Liver (tissue), 9 donors: ENCODE measurements around the gene SERPINB1. TPM values are rescaled to one million over a fixed set of nuclear protein-coding genes. Genes with fewer than 3 reads are reported as not detected.
A peak's percentile ranks its signal among the peaks of the same experiment; 100 is the strongest.
"Not testable (repeated sequence)": the region's sequence is repeated elsewhere in the genome, so short reads cannot be mapped to it uniquely, and the experiment has no call there.

Source experiments
- DNase-seq: peaks from one replicate; pipeline ENCODE4 v3.0.0-alpha.2; 2017; ENCODE audit warnings: low spot score
- H3K27ac ChIP-seq, 2 donors: one replicate each; pipeline ENCODE4 v1.7.0; 2013; ENCODE audit warnings: inconsistent platforms in 2 of 2, low read length in 2 of 2, control low read depth in 1 of 2, low read depth in 1 of 2, mild to moderate bottlenecking in 1 of 2
- H3K27me3 ChIP-seq, 4 donors: one replicate each; pipeline versions ENCODE4 v1.6.1 to v1.7.0; 2013; ENCODE audit warnings: low read length in 3 of 4, inconsistent platforms in 1 of 4, mild to moderate bottlenecking in 1 of 4, moderate library complexity in 1 of 4; ENCODE audit not compliant: control insufficient read depth in 4 of 4, insufficient read depth in 4 of 4
- H3K36me3 ChIP-seq, 4 donors: one replicate each; pipeline versions ENCODE4 v1.6.1 to v1.7.0; 2013; ENCODE audit warnings: low read length in 3 of 4, mild to moderate bottlenecking in 3 of 4, low read depth in 1 of 4, moderate library complexity in 1 of 4; ENCODE audit not compliant: control insufficient read depth in 4 of 4, insufficient read depth in 3 of 4
- H3K4me1 ChIP-seq, 4 donors: one replicate each; pipeline versions ENCODE4 v1.6.1 to v1.7.0; 2013; ENCODE audit warnings: low read length in 3 of 4, mild to moderate bottlenecking in 3 of 4, moderate library complexity in 1 of 4; ENCODE audit not compliant: control insufficient read depth in 4 of 4, insufficient read depth in 4 of 4
- H3K4me3 ChIP-seq, 3 donors: one replicate each; pipeline versions ENCODE4 v1.6.1 to v1.7.0; 2013; ENCODE audit warnings: low read length in 3 of 3, control low read depth in 1 of 3, low read depth in 1 of 3, mild to moderate bottlenecking in 1 of 3
- H3K9ac ChIP-seq, 2 donors: one replicate each; pipeline ENCODE4 v1.7.0; 2013; ENCODE audit warnings: low read length in 2 of 2, mild to moderate bottlenecking in 2 of 2, moderate library complexity in 2 of 2, control low read depth in 1 of 2, low read depth in 1 of 2
- H3K9me3 ChIP-seq, 4 donors: one replicate each; pipeline versions ENCODE4 v1.6.1 to v1.7.0; 2013; ENCODE audit warnings: low read length in 3 of 4; ENCODE audit not compliant: control insufficient read depth in 4 of 4
- CTCF ChIP-seq: fragments of 150-350 bp; IDR thresholded peaks from 2 replicates; pipeline ENCODE4 v1.5.1; 2017; ENCODE audit warnings: improper control_type of control experiment, low read depth, low read length; ENCODE audit not compliant: missing input control
- FOXA2 ChIP-seq: IDR thresholded peaks from 2 replicates; pipeline ENCODE4 v1.6.1; 2016; ENCODE audit warnings: antibody characterized with exemption
- GABPA ChIP-seq, 2 donors: IDR thresholded peaks in 1 of 2; conservative IDR thresholded peaks in 1 of 2; 2 replicates each; pipeline ENCODE4 v1.6.1; 2016; ENCODE audit warnings: antibody characterized with exemption in 2 of 2, mild to moderate bottlenecking in 1 of 2, moderate library complexity in 1 of 2
- HNF4A ChIP-seq, 2 donors: conservative IDR thresholded peaks; 2 replicates each; pipeline ENCODE4 v1.6.1; 2016; ENCODE audit warnings: antibody characterized with exemption in 2 of 2, mild to moderate bottlenecking in 2 of 2
- JUND ChIP-seq, 2 donors: IDR thresholded peaks; 2 replicates each; pipeline ENCODE4 v1.6.1; 2016; ENCODE audit warnings: antibody characterized with exemption in 2 of 2
- REST ChIP-seq: IDR thresholded peaks from 2 replicates; pipeline ENCODE4 v1.6.1; 2016; ENCODE audit warnings: antibody characterized with exemption, mild to moderate bottlenecking
- RXRA ChIP-seq, 2 donors: IDR thresholded peaks; 2 replicates each; pipeline ENCODE4 v1.6.1; 2017 to 2018; ENCODE audit warnings: antibody characterized with exemption in 2 of 2, mild to moderate bottlenecking in 1 of 2
- TAF1 ChIP-seq: conservative IDR thresholded peaks from 2 replicates; pipeline ENCODE4 v1.6.1; 2016; ENCODE audit warnings: antibody characterized with exemption, mild to moderate bottlenecking
- ZBTB33 ChIP-seq: IDR thresholded peaks from 2 replicates; pipeline ENCODE4 v1.6.1; 2016; ENCODE audit warnings: antibody characterized with exemption
- WGBS: extraction: QIAGEN DNeasy Blood & Tissue Kit; methylation state at CpG from one replicate; pipeline ENCODE4 v1.1.7; 2013; 5-methylcytosine and 5-hydroxymethylcytosine counted together
- polyA plus RNA-seq, 2 donors: library from polyadenylated mRNA; stranded (reverse) in 1 of 2; unstranded in 1 of 2; fragments of 200-250 nt in 1 of 2; fragments of >200 nt in 1 of 2; fragmentation: Nextera tagmentation in 1 of 2; extraction: Ambion mirVana in 1 of 2; gene quantifications; one replicate each; pipeline versions ENCODE4 v1.2.1 to v1.2.3, GENCODE V29; 2013 to 2015
- total RNA-seq, 2 donors: library from RNA; depleted of rRNA; stranded (reverse); fragments of >200 nt; gene quantifications; one replicate each; pipeline ENCODE4 v1.2.3, GENCODE V29; 2014
- donor health status: healthy.
- donor health status: healthy.
- donor health status: healthy.
- donor health status: healthy.
- donor health status: healthy.

The SERPINB1 gene
- total and polyA plus RNA-seq, 4 donors: 12.5 to 34.3 (median 18.6) TPM

GRCh38 chr6:2853769-2854395, 12.2 kb upstream of the SERPINB1 start (continued):
- TF ChIP-seq REST: no peak

- H3K27me3 ChIP-seq, H3K4me3 ChIP-seq, H3K36me3 ChIP-seq, H3K9me3 ChIP-seq, H3K9ac ChIP-seq, DNase-seq: not testable (repeated sequence)
- peaks cover 0 to 11% (median 5%) of the 10 kb centered on the region in 4 donors for H3K4me1 ChIP-seq
- WGBS: 100% methylated on average over 1 of the region's 1 CpG
- peak overlapping the region; percentile 66 to 70 for H3K27ac ChIP-seq
Observed at GRCh38 chr6:2853378-2853768, 11.7 kb upstream of the SERPINB1 start.

GRCh38 chr6:2852921-2853322, 11.3 kb upstream of the SERPINB1 start:
- 86% methylated on average over 10 of the region's 10 CpGs for WGBS

GRCh38 chr6:2852514-2852855, 10.8 kb upstream of the SERPINB1 start:
- H3K4me1 ChIP-seq: peaks cover 0 to 11% (median 4%) of the 10 kb centered on the region in 4 donors
- no peaks in the 10 kb centered on the region for H3K27me3 ChIP-seq
- no peak for TF ChIP-seq RXRA (IDR thresholded peaks at IDR 0.05)
- TF ChIP-seq CTCF: no peak
- TF ChIP-seq GABPA (IDR thresholded peaks at IDR 0.05 in 1 of 2, conservative IDR thresholded peaks at IDR 0.05 in 1 of 2): no peak
- TF ChIP-seq TAF1: no peak
- peak overlapping the region in 1 of 2 donors; percentile 23 for H3K27ac ChIP-seq
- no peaks in the 10 kb centered on the region for H3K9me3 ChIP-seq
- no peak overlapping the region for H3K4me3 ChIP-seq
- H3K36me3 ChIP-seq: no peaks in the 10 kb centered on the region
- no peak for DNase-seq
- WGBS: 71% methylated on average over 6 of the region's 6 CpGs
- no peak overlapping the region for H3K9ac ChIP-seq

More at GRCh38 chr6:2852921-2853322, 11.3 kb upstream of the SERPINB1 start:
- Histone ChIP-seq H3K27me3 (no peaks in the 10 kb centered on the region), H3K27ac (peak overlapping the region in 1 of 2 donors; percentile 23), H3K36me3 (no peaks in the 10 kb centered on the region), H3K9me3 (no peaks in the 10 kb centered on the region), H3K4me3 (no peak overlapping the region), H3K9ac (no peak overlapping the region), H3K4me1 (peaks cover 0 to 11% (median 5%) of the 10 kb centered on the region in 4 donors)
- DNase-seq: no peak
- no peak for TF ChIP-seq HNF4A (conservative IDR thresholded peaks at IDR 0.05)
- TF ChIP-seq FOXA2: no peak
- TF ChIP-seq ZBTB33: no peak
- no peak for TF ChIP-seq JUND (IDR thresholded peaks at IDR 0.05)
